BLaER1 (cell line): ENCODE results near the gene KCTD1.

ENCODE experiments used
- H3K27ac ChIP-seq: shearing (Covaris generic); formaldehyde crosslinking; 2 replicates; pipeline ENCODE4 v1.8.1; 2022
- H3K27me3 ChIP-seq: shearing (Covaris generic); formaldehyde crosslinking; 2 replicates; pipeline ENCODE4 v1.8.1; 2022
- H3K36me3 ChIP-seq: shearing (Covaris generic); formaldehyde crosslinking; 2 replicates; pipeline ENCODE4 v1.8.1; 2022
- H3K4me1 ChIP-seq: shearing (Covaris generic); formaldehyde crosslinking; 2 replicates; pipeline ENCODE4 v1.8.1; 2022
- H3K4me2 ChIP-seq: shearing (Covaris generic); formaldehyde crosslinking; 2 replicates; pipeline ENCODE4 v1.8.1; 2022
- H3K4me3 ChIP-seq: shearing (Covaris generic); formaldehyde crosslinking; 2 replicates; pipeline ENCODE4 v1.8.1; 2022
- H3K9ac ChIP-seq: shearing (Covaris generic); formaldehyde crosslinking; 2 replicates; pipeline ENCODE4 v1.8.1; 2022
- H3K9me3 ChIP-seq: shearing (Covaris generic); formaldehyde crosslinking; 2 replicates; pipeline ENCODE4 v1.8.1; 2022
- H4K20me1 ChIP-seq: shearing (Covaris generic); formaldehyde crosslinking; 2 replicates; pipeline ENCODE4 v1.8.1; 2022
- Cebpa-rat ChIP-seq: shearing (Covaris generic); IDR thresholded peaks from 2 replicates; pipeline ENCODE4 v1.8.1; 2022

The KCTD1 gene

DNA sequence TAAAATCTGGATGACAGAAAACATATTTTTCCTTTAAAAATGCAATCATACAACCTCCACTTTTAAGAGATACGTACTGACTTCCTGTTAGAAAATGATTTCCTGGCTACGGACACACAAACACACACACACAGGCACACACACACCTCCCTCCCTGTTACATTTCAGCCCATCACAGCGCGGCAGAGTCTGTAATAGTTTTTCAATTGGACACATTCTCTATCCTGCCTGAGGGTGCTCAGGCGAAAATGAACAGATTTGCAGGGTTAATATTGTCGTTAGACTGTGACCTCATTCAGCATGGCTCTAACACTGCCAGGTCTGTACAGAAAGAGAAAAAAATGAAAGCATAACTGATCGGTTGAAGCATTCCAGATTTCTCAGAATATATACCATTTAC is 45.0 kb downstream of the KCTD1 start:
- no peak overlapping the region for H3K9ac ChIP-seq
- H3K27me3 ChIP-seq, result no peaks in the 10 kb centered on the region
- no peak overlapping the region for H3K27ac ChIP-seq
- no peaks in the 10 kb centered on the region for H3K9me3 ChIP-seq
- no peaks in the 10 kb centered on the region for H3K4me1 ChIP-seq
- H3K4me3 ChIP-seq, result no peak overlapping the region
- no peaks in the 10 kb centered on the region for H3K36me3 ChIP-seq
- H3K4me2 ChIP-seq, result no peak overlapping the region
- TF ChIP-seq Cebpa-rat, result no peak
- no peaks in the 10 kb centered on the region for H4K20me1 ChIP-seq

DNA sequence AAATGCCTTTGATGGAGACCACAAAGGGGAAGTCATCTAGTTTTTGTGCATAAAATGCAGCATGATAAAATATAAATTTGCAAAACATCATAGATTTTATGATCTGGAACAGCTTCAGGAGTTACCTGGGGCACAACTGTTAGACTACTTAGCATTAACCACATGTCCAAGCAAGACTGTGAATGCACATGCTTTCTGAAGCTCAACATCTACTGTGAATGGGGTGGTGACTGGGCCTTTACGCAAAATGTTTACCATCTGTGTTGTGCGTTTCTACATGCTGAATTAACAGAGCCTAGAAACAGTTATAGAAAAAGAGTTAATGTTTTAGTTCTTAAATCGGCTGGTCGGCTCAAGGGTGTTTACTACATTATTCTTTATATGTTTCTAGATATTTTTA is 45.5 kb downstream of the KCTD1 start:
- H3K27me3 ChIP-seq, result no peaks in the 10 kb centered on the region
- H3K36me3 ChIP-seq, result peaks cover 3% of the 10 kb centered on the region; the same call in 1 of the 2 replicates
- no peak overlapping the region for H3K4me2 ChIP-seq
- H3K4me1 ChIP-seq, result no peaks in the 10 kb centered on the region
- no peak overlapping the region for H3K4me3 ChIP-seq
- no peak overlapping the region for H3K9ac ChIP-seq
- no peak for TF ChIP-seq Cebpa-rat
- no peaks in the 10 kb centered on the region for H3K9me3 ChIP-seq
- H4K20me1 ChIP-seq, result no peaks in the 10 kb centered on the region
- H3K27ac ChIP-seq, result no peak overlapping the region

DNA sequence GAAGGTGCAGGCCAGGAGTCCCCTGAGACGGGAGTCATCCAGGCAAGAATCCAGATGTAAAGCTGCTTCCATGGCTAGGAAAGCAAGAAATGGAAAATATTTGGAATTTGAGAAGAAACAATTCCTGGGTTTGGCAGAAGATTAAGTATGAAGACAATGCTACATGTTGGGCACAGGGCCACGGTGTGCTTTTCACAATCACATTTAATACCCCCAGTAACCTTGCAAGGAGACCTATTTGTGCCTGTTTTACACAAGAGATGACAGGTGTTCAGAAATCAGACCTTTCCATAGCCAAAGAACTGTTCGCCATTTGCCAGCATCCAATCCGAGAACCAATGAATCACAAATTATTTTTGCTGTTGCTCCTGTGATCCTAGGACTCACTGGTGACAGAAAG is 50.5 kb downstream of the KCTD1 start:
- Histone ChIP-seq H3K27me3 (no peaks in the 10 kb centered on the region), H3K4me3 (no peak overlapping the region), H3K9ac (no peak overlapping the region), H3K27ac (no peak overlapping the region), H3K4me1 (no peaks in the 10 kb centered on the region), H3K4me2 (no peak overlapping the region), H4K20me1 (no peaks in the 10 kb centered on the region), H3K9me3 (no peaks in the 10 kb centered on the region), H3K36me3 (peaks cover 7% of the 10 kb centered on the region; the same call in 1 of the 2 replicates)
- no peak for TF ChIP-seq Cebpa-rat

DNA sequence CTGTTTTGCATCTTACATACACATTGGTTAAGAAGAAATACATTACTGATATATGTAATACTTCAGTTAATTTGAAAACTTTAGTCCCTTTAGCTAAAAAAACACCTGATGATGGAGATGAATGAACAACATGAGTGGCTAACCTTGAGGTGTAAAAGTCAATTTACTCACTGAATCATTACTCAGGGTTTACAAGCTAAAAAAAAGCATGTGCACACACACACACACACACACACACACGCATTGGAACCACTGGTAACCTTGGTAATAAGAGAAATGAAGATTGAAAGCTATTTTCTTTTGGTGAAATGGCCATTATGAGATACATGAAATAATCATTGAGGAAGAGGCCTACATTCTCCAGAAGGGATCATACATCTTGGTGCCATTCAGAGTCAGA is 51.8 kb downstream of the KCTD1 start:
- no peaks in the 10 kb centered on the region for H3K27me3 ChIP-seq
- no peak overlapping the region for H3K4me3 ChIP-seq
- H3K27ac ChIP-seq, result no peak overlapping the region
- H3K36me3 ChIP-seq, result peaks cover 7% of the 10 kb centered on the region; the same call in 1 of the 2 replicates
- no peaks in the 10 kb centered on the region for H3K4me1 ChIP-seq
- H3K9me3 ChIP-seq, result no peaks in the 10 kb centered on the region
- no peak overlapping the region for H3K4me2 ChIP-seq
- H3K9ac ChIP-seq, result no peak overlapping the region
- H4K20me1 ChIP-seq, result no peaks in the 10 kb centered on the region
- TF ChIP-seq Cebpa-rat, result no peak

DNA sequence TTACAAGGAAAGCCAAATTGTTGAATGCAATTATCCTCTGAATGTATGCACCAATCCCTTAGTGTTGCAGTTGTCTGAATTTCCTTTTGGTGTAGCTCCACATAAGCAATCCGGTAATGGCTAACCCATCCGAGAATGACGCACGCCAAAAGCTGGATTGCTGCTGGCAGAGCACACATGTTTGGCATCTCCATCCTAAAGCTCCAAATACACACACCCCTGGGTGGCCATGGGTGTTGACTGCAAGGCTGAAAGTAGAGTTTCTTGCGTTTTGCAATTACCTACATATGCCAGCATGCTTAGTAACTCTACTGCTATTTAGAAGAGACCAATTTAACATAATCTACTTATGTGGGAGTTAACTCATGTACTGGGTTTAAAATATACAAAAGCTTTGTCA is 53.1 kb downstream of the KCTD1 start:
- Histone ChIP-seq H3K36me3 (peaks cover 7% of the 10 kb centered on the region; the same call in 1 of the 2 replicates), H3K4me1 (no peaks in the 10 kb centered on the region), H4K20me1 (no peaks in the 10 kb centered on the region), H3K27me3 (no peaks in the 10 kb centered on the region), H3K9me3 (no peaks in the 10 kb centered on the region), H3K27ac (no peak overlapping the region), H3K4me3 (no peak overlapping the region), H3K4me2 (no peak overlapping the region), H3K9ac (no peak overlapping the region)
- no peak for TF ChIP-seq Cebpa-rat

DNA sequence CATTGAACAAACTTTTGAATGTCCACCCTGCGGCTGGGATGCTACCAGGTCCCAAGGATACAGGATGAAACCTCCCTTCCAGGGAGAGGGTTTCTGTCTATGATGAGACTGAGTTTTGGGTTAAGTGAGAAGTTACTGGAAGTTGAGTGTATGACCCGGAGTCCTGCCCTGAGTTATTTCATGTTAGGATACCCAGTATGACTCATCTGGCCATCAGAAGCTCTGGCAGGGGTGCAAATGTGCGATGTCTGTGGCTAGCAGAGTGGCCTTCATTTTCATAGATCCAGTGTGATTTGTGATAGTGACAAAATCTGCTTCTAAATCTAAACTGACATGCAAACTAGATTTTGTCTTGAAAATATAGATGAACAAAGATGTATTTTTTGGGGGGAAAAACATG is 55.3 kb downstream of the KCTD1 start:
- Histone ChIP-seq H3K9me3 (no peaks in the 10 kb centered on the region), H4K20me1 (no peaks in the 10 kb centered on the region), H3K9ac (no peak overlapping the region), H3K27ac (no peak overlapping the region), H3K27me3 (no peaks in the 10 kb centered on the region), H3K4me1 (no peaks in the 10 kb centered on the region), H3K4me2 (no peak overlapping the region), H3K36me3 (peaks cover 7% of the 10 kb centered on the region; the same call in 1 of the 2 replicates), H3K4me3 (no peak overlapping the region)
- TF ChIP-seq Cebpa-rat, result no peak

DNA sequence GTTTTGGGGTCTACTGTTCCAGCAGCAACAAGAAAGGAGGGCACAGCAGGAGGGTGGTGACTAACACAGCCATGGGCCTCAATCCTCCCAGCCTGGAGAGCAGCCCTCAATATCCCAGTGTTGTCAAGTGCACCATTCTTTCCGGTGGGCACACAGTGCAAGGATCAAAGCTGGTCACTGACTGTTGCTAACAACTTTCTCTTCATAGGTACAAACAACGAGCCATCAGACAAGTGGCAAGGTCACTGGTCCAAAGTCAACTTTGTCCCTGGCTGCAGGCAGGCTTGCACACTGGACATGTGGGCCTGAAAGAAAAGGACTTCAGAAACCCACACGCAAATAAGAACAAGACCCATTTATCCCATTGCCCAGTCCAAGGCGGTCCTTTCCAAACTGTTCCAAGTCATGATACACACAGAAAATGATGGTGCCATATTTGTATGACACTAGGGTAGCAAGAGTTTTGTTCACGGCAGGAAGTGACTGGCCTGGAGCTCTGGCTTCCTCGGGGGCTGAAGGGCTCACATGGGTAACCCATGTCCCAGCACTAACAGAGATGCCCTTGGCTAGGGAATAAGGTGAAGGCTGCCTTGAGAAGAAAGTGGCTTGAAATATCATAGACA is 57.0 kb downstream of the KCTD1 start:
- H3K9ac ChIP-seq, result no peak overlapping the region
- H3K4me1 ChIP-seq, result no peaks in the 10 kb centered on the region
- no peaks in the 10 kb centered on the region; the same call in 1 of the 2 replicates for H3K36me3 ChIP-seq
- no peak overlapping the region for H3K4me2 ChIP-seq
- no peaks in the 10 kb centered on the region for H3K27me3 ChIP-seq
- no peak overlapping the region for H3K4me3 ChIP-seq
- no peaks in the 10 kb centered on the region for H4K20me1 ChIP-seq
- no peaks in the 10 kb centered on the region for H3K9me3 ChIP-seq
- no peak for TF ChIP-seq Cebpa-rat
- H3K27ac ChIP-seq, result no peak overlapping the region

DNA sequence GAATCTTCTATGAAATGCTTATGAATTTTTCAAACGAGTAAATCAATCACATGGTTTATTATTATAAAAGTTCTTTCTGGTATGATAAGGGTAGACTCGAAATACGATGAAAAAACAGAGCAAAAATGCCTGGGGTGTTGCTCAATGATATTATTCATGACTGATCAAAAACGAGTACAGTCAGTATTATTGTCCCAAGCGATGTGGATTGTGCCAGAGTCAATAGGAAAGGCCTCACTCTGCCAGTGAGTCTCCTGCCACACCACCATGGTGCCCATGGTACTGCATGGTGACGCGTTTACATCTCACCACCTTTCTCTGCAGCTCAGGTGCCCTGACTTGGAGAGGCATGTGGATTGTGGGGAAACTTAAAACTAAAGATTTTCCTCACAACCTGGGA is 58.5 kb downstream of the KCTD1 start:
- Histone ChIP-seq H3K27ac (no peak overlapping the region), H4K20me1 (no peaks in the 10 kb centered on the region), H3K9ac (no peak overlapping the region), H3K27me3 (no peaks in the 10 kb centered on the region), H3K4me1 (no peaks in the 10 kb centered on the region), H3K9me3 (no peaks in the 10 kb centered on the region), H3K4me3 (no peak overlapping the region), H3K4me2 (no peak overlapping the region), H3K36me3 (no peaks in the 10 kb centered on the region; the same call in 1 of the 2 replicates)
- TF ChIP-seq Cebpa-rat, result no peak

DNA sequence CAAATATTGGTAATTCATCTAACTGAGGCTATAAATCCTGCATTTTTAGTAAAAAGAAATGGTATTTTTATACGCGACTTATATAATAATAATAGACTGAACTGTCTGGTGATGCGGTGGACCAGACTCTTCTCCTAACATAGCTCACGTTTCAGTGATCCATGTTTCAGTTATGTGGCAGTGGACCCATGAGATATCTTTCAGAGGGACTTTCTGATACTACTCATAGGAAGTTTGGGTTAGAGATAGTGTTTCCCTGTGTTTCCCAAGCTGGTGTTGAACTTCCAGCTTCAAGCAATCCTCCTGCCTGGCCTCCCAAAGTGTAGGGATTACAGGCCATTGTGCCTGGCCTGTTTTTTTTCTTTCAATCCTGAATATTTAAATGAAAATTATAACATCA is 59.2 kb downstream of the KCTD1 start:
- no peaks in the 10 kb centered on the region for H3K27me3 ChIP-seq
- H3K4me2 ChIP-seq, result no peak overlapping the region
- H3K27ac ChIP-seq, result no peak overlapping the region
- H4K20me1 ChIP-seq, result no peaks in the 10 kb centered on the region
- TF ChIP-seq Cebpa-rat, result no peak
- H3K9me3 ChIP-seq, result no peaks in the 10 kb centered on the region
- no peaks in the 10 kb centered on the region for H3K4me1 ChIP-seq
- H3K4me3 ChIP-seq, result no peak overlapping the region
- no peaks in the 10 kb centered on the region; the same call in 1 of the 2 replicates for H3K36me3 ChIP-seq
- H3K9ac ChIP-seq, result no peak overlapping the region

DNA sequence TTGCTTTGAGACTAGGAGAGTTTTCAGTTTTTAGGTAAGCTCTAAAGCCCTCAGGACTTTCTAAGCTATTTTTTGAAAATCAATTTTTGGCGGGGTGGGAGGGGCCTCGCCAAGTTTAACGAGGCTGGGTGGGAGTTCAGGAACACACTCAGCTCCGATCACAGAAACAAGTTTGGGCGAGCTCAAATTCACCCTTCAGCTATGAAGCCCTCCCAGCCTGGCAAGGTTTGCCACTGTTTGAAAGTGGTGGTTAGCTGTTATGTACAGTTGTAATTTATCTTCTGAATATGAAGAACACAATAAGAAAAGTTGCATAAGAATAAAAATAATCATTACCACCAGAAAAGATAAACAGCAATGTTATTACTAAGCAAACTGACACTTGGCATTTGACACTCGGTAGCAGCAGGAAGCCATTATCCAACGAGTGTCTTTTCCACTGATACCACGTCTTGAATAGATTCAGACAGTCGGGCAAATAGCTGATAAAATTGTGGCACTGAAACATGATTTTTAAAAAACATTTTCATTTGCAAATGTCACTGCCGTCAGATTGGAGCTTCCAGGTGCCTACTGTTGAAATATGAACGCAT is 59.8 kb downstream of the KCTD1 start:
- H3K9ac ChIP-seq, result no peak overlapping the region
- no peak overlapping the region for H3K4me3 ChIP-seq
- no peaks in the 10 kb centered on the region for H4K20me1 ChIP-seq
- no peak overlapping the region for H3K27ac ChIP-seq
- H3K36me3 ChIP-seq, result no peaks in the 10 kb centered on the region; the same call in 1 of the 2 replicates
- TF ChIP-seq Cebpa-rat, result no peak
- H3K9me3 ChIP-seq, result no peaks in the 10 kb centered on the region
- H3K4me1 ChIP-seq, result no peaks in the 10 kb centered on the region
- no peaks in the 10 kb centered on the region for H3K27me3 ChIP-seq
- no peak overlapping the region for H3K4me2 ChIP-seq
